Immature natural killer cell (primary cell): ENCODE results near the gene RABGAP1L. TPM values are rescaled to one million over a fixed set of nuclear protein-coding genes. Genes with fewer than 3 reads are reported as not detected.
A peak's percentile ranks its signal among the peaks of the same experiment; 100 is the strongest.

ENCODE experiments used
- DNase-seq, 3 donors: peaks; one replicate each; pipeline ENCODE4 v3.0.0; 2022; ENCODE audit warnings: mixed read lengths in 1 of 3
- H3K27ac Mint-ChIP-seq, 6 donors: one replicate each; pipeline ENCODE4 v1.8.0; 2020; ENCODE audit warnings: mixed read lengths in 6 of 6, mild to moderate bottlenecking in 5 of 6, inconsistent platforms in 4 of 6, moderate library complexity in 3 of 6
- H3K27me3 Mint-ChIP-seq, 3 donors: one replicate each; pipeline ENCODE4 v1.8.0; 2020 to 2021; ENCODE audit warnings: low read depth in 3 of 3, mild to moderate bottlenecking in 3 of 3, mixed read lengths in 3 of 3, moderate library complexity in 3 of 3, inconsistent platforms in 1 of 3
- H3K36me3 Mint-ChIP-seq, 3 donors: one replicate each; pipeline ENCODE4 v1.8.0; 2020; ENCODE audit warnings: mixed read lengths in 3 of 3, inconsistent platforms in 2 of 3, mild to moderate bottlenecking in 2 of 3
- H3K4me1 Mint-ChIP-seq, 2 donors: one replicate each; pipeline ENCODE4 v1.8.0; 2020; ENCODE audit warnings: inconsistent platforms in 2 of 2, mild to moderate bottlenecking in 2 of 2, mixed read lengths in 2 of 2, moderate library complexity in 1 of 2
- H3K4me3 Mint-ChIP-seq, 5 donors: one replicate each; pipeline ENCODE4 v1.8.0; 2020; ENCODE audit warnings: mild to moderate bottlenecking in 5 of 5, mixed read lengths in 5 of 5, inconsistent platforms in 3 of 5, moderate library complexity in 3 of 5
- H3K9me3 Mint-ChIP-seq, 6 donors: one replicate each; pipeline ENCODE4 v1.8.0; 2020; ENCODE audit warnings: mild to moderate bottlenecking in 6 of 6, mixed read lengths in 6 of 6, inconsistent platforms in 4 of 6, moderate library complexity in 3 of 6
- polyA plus RNA-seq, 3 donors: library from polyadenylated mRNA; unstranded; fragments of 300-500 nt; fragmentation: Illumina TruSeq; gene quantifications; one replicate each; pipeline ENCODE4 v1.2.3, GENCODE V29; 2021

RABGAP1L gene
- polyA plus RNA-seq, 3 donors from 2014 or later = 80.2 to 114 (median 86.8) TPM

- H3K27me3 Mint-ChIP-seq = peaks cover 0 to 8% (median 4%) of the 10 kb centered on the region in 3 donors
- peaks cover 6 to 11% of the 10 kb centered on the region in 2 donors for H3K4me1 Mint-ChIP-seq
- no peak for DNase-seq
- H3K4me3 Mint-ChIP-seq = no peak overlapping the region
- no peak overlapping the region for H3K27ac Mint-ChIP-seq
- H3K9me3 Mint-ChIP-seq = no peaks in the 10 kb centered on the region
- peaks cover 24 to 38% (median 28%) of the 10 kb centered on the region in 3 donors for H3K36me3 Mint-ChIP-seq
Observed at GRCh38 chr1:174713796-174714195, 554.5 kb downstream of the RABGAP1L start.

GRCh38 chr1:174719194-174719593 is 559.9 kb downstream of the RABGAP1L start:
- Mint-ChIP-seq H3K36me3 (peaks cover 0 to 9% (median 3%) of the 10 kb centered on the region in 3 donors), H3K27ac (no peak overlapping the region), H3K9me3 (no peaks in the 10 kb centered on the region), H3K4me3 (no peak overlapping the region), H3K27me3 (no peaks in the 10 kb centered on the region), H3K4me1 (no peaks in the 10 kb centered on the region)
- DNase-seq = no peak

DNA sequence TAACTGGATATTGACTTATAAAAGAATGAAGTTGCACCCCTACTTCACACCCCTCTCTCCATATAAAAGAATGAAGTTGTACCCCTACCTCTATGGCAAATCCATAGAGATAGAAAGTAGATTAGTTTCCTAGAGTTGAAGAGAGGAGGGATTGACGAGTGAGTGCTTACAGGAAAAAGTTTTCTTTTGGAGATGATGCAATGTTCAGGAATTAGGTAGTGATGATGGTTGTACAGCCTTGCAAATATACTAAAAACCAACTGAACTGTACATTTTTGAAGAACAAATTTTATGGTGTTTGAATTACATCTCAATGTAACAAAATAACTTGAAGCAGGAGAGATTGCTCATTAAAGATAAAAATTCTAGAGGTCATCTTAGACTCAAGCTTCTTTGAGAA is 561.3 kb downstream of the RABGAP1L start:
- Mint-ChIP-seq H3K27ac (no peak overlapping the region), H3K27me3 (peaks cover 0 to 2% (median 0%) of the 10 kb centered on the region in 3 donors), H3K36me3 (peaks cover 0 to 9% (median 3%) of the 10 kb centered on the region in 3 donors), H3K4me3 (no peak overlapping the region), H3K9me3 (no peaks in the 10 kb centered on the region), H3K4me1 (no peaks in the 10 kb centered on the region)
- DNase-seq = no peak

- DNase-seq = no peak
- Mint-ChIP-seq H3K4me1 (no peaks in the 10 kb centered on the region), H3K4me3 (no peak overlapping the region), H3K36me3 (peaks cover 0 to 9% (median 3%) of the 10 kb centered on the region in 3 donors), H3K27me3 (peaks cover 0 to 2% (median 0%) of the 10 kb centered on the region in 3 donors), H3K27ac (peak overlapping the region in 1 of 6 donors; percentile 12), H3K9me3 (no peaks in the 10 kb centered on the region)
Observed at GRCh38 chr1:174721246-174721645, 561.9 kb downstream of the RABGAP1L start.

GRCh38 chr1:174723816-174724215 is 564.5 kb downstream of the RABGAP1L start:
- Mint-ChIP-seq H3K27me3 (peaks cover 0 to 4% (median 0%) of the 10 kb centered on the region in 3 donors), H3K4me1 (no peaks in the 10 kb centered on the region), H3K9me3 (no peaks in the 10 kb centered on the region), H3K27ac (no peak overlapping the region), H3K36me3 (peaks cover 0 to 6% (median 3%) of the 10 kb centered on the region in 3 donors), H3K4me3 (no peak overlapping the region)
- DNase-seq = no peak

GRCh38 chr1:174724219-174724618 is 564.9 kb downstream of the RABGAP1L start:
- DNase-seq = no peak
- Mint-ChIP-seq H3K9me3 (no peaks in the 10 kb centered on the region), H3K27me3 (peaks cover 0 to 4% (median 0%) of the 10 kb centered on the region in 3 donors), H3K36me3 (peaks cover under 1 to 4% (median 2%) of the 10 kb centered on the region in 3 donors), H3K4me1 (no peaks in the 10 kb centered on the region), H3K4me3 (no peak overlapping the region), H3K27ac (no peak overlapping the region)

DNA sequence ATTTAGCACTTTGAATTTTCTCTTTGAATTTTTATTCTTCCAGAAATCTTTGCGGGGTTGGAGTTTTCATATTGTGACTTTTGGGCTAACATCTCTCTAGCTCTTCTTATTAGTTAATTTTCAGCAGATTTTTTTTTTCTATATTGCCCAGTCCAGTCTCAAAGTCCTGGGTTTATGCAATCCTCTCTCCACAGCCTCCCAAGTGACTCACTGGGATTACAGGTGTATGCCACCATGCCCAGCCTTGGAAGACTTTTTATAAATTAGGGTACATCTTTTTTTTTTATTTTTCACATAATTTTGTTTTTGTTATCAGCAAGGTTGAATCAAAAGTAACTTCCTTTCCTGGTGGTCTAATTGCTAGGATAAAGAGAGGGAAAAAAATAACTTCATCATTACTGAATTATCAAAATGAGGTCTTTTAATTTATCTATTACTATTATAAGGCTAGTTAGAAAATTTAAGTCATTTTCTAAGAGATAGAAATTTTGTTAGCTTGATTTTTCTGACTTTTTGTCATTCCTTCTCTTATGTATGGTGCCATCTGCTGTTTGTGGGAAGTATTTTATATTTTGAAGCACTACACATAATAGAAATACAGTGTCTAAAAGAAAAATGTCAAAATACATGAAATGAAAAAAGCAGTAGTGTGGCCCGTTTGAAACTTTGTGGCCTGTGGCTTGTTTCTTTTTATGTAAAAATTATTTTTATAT is 567.0 kb downstream of the RABGAP1L start:
- DNase-seq = no peak
- no peak overlapping the region for H3K4me3 Mint-ChIP-seq
- H3K27me3 Mint-ChIP-seq = peaks cover 0 to 4% (median 0%) of the 10 kb centered on the region in 3 donors
- H3K36me3 Mint-ChIP-seq = peaks cover 0 to 3% (median 0%) of the 10 kb centered on the region in 3 donors
- no peaks in the 10 kb centered on the region for H3K9me3 Mint-ChIP-seq
- no peak overlapping the region for H3K27ac Mint-ChIP-seq
- no peaks in the 10 kb centered on the region for H3K4me1 Mint-ChIP-seq

- H3K4me3 Mint-ChIP-seq = no peak overlapping the region
- no peaks in the 10 kb centered on the region for H3K4me1 Mint-ChIP-seq
- no peak overlapping the region for H3K27ac Mint-ChIP-seq
- peaks cover 0 to 4% (median 0%) of the 10 kb centered on the region in 3 donors for H3K27me3 Mint-ChIP-seq
- H3K9me3 Mint-ChIP-seq = no peaks in the 10 kb centered on the region
- no peak for DNase-seq
- peaks cover 0 to 3% (median 0%) of the 10 kb centered on the region in 3 donors for H3K36me3 Mint-ChIP-seq
Observed at GRCh38 chr1:174726880-174727585, 567.7 kb downstream of the RABGAP1L start.

DNA sequence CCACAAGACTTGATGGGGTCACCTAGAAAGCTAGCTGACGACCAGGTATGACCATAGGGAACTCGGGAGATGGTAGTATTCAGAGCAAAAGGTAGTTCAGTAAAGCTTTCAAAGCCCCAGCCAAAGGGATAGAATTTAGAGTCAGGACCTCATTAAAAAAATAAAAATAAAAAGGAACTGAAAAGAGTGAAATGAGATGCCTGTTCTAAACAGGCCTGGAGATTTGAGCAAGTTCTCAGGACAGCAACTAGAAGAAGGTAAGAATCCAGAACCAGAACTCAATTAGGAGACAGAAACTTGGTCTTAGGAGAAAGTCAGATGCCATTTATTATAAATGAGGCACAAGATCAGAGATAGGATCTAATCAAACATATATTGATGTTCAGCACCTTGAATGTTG is 575.0 kb downstream of the RABGAP1L start:
- Mint-ChIP-seq H3K27ac (no peak overlapping the region), H3K4me3 (no peak overlapping the region), H3K4me1 (no peaks in the 10 kb centered on the region), H3K36me3 (peaks cover 12 to 20% (median 13%) of the 10 kb centered on the region in 3 donors), H3K27me3 (peaks cover 0 to 2% (median 0%) of the 10 kb centered on the region in 3 donors), H3K9me3 (peaks cover 0 to 3% (median 0%) of the 10 kb centered on the region in 6 donors)
- DNase-seq = no peak

DNA sequence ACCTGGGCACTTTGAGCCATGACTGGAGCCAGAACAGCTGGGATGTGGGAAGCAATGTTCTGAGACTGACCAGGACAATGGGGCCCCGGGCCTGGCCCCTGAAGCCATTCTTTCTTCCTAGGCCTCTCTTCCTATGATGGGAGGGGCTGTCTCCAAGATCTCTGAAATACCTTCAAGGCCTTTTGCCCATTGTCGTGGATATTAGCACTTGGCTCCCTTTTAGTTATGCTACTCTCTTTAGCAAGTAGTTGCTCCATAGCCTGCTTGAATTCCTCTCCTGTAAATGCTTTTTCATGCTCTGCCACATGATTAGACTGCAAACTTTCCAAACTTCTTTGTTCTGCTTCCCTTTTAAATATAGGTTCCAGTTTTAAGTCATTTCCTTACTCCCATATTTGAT is 577.5 kb downstream of the RABGAP1L start:
- no peak overlapping the region for H3K27ac Mint-ChIP-seq
- H3K4me3 Mint-ChIP-seq = no peak overlapping the region
- peaks cover 0 to 5% (median 0%) of the 10 kb centered on the region in 3 donors for H3K27me3 Mint-ChIP-seq
- DNase-seq = no peak
- H3K9me3 Mint-ChIP-seq = peaks cover 0 to 3% (median 0%) of the 10 kb centered on the region in 6 donors
- H3K36me3 Mint-ChIP-seq = peaks cover 9 to 20% (median 13%) of the 10 kb centered on the region in 3 donors
- peaks cover 0 to 7% of the 10 kb centered on the region in 2 donors for H3K4me1 Mint-ChIP-seq

GRCh38 chr1:174740249-174740968 is 581.1 kb downstream of the RABGAP1L start:
- H3K36me3 Mint-ChIP-seq = peaks cover 5 to 16% (median 13%) of the 10 kb centered on the region in 3 donors
- peaks cover 0 to 7% (median 2%) of the 10 kb centered on the region in 3 donors for H3K27me3 Mint-ChIP-seq
- DNase-seq = no peak
- H3K9me3 Mint-ChIP-seq = peaks cover 0 to 3% (median 0%) of the 10 kb centered on the region in 6 donors
- no peak overlapping the region for H3K4me3 Mint-ChIP-seq
- peak overlapping the region in 1 of 6 donors; percentile 1 for H3K27ac Mint-ChIP-seq
- peaks cover 0 to 7% of the 10 kb centered on the region in 2 donors for H3K4me1 Mint-ChIP-seq

GRCh38 chr1:174742805-174743653 is 583.7 kb downstream of the RABGAP1L start:
- peak overlapping the region in 2 of 6 donors; percentile 36 to 61 for H3K27ac Mint-ChIP-seq
- H3K4me3 Mint-ChIP-seq = no peak overlapping the region
- no peak for DNase-seq
- H3K36me3 Mint-ChIP-seq = no peaks in the 10 kb centered on the region
- H3K9me3 Mint-ChIP-seq = no peaks in the 10 kb centered on the region
- H3K27me3 Mint-ChIP-seq = peaks cover 0 to 5% (median 2%) of the 10 kb centered on the region in 3 donors
- H3K4me1 Mint-ChIP-seq = peaks cover 0 to 7% of the 10 kb centered on the region in 2 donors
